Sigmoid colon (tissue), 7 donors: ENCODE results near the gene GUSB. TPM values are rescaled to one million over a fixed set of nuclear protein-coding genes. Genes with fewer than 3 reads are reported as not detected.
"Not testable (repeated sequence)": the region's sequence is repeated elsewhere in the genome, so short reads cannot be mapped to it uniquely, and the experiment has no call there.

ENCODE experiments used
- DNase-seq: peaks from one replicate; pipeline ENCODE4 v3.0.0-alpha.2; 2019
- H3K27ac ChIP-seq, 4 donors: fragments of 200-600 bp; sonication (generic); one replicate each; pipeline ENCODE4 v1.5.1; 2016 to 2019; ENCODE audit warnings: mild to moderate bottlenecking in 1 of 4
- H3K27me3 ChIP-seq, 3 donors: fragments of 200-600 bp; sonication (generic); one replicate each; pipeline ENCODE4 v1.5.1; 2019; ENCODE audit warnings: mild to moderate bottlenecking in 1 of 3
- H3K36me3 ChIP-seq, 4 donors: fragments of 200-600 bp; sonication (generic); one replicate each; pipeline ENCODE4 v1.5.1; 2016 to 2019
- H3K4me1 ChIP-seq, 4 donors: fragments of 200-600 bp; sonication (generic); one replicate each; pipeline ENCODE4 v1.5.1; 2017 to 2019
- H3K4me3 ChIP-seq, 4 donors: fragments of 200-600 bp; sonication (generic); one replicate each; pipeline ENCODE4 v1.5.1; 2017 to 2019; ENCODE audit warnings: mild to moderate bottlenecking in 2 of 4, moderate library complexity in 1 of 4
- H3K9me3 ChIP-seq, 4 donors: fragments of 200-600 bp in 3 of 4; sonication (generic) in 3 of 4; one replicate each; pipeline versions ENCODE4 v1.5.1 to v1.6.1; 2013 to 2019
- CTCF ChIP-seq, 4 experiments: fragments of 450-650 bp in 3 of 4; fragments of 200-600 bp in 1 of 4; IDR thresholded peaks; one replicate each; pipeline ENCODE4 v1.5.1; 2016 to 2019; ENCODE audit warnings: antibody characterized with exemption in 4 of 4, mild to moderate bottlenecking in 3 of 4, moderate library complexity in 2 of 4
- EP300 ChIP-seq, 4 donors: sonication (generic); formaldehyde crosslinking; IDR thresholded peaks; one replicate each; pipeline ENCODE4 v1.6.1; 2017; ENCODE audit warnings: antibody characterized with exemption in 4 of 4
- POLR2A ChIP-seq, 2 donors: fragments of 450-650 bp; IDR thresholded peaks; one replicate each; pipeline ENCODE4 v1.6.1; 2016; ENCODE audit warnings: antibody characterized with exemption in 2 of 2, mild to moderate bottlenecking in 2 of 2, moderate library complexity in 2 of 2
- POLR2AphosphoS5 ChIP-seq, 4 donors: sonication (generic); formaldehyde crosslinking; IDR thresholded peaks; one replicate each; pipeline ENCODE4 v1.6.1; 2017; ENCODE audit warnings: antibody characterized with exemption in 4 of 4
- WGBS, 2 donors: extraction: QIAGEN DNeasy Blood & Tissue Kit; methylation state at CpG; one replicate each; pipeline ENCODE4 v1.1.7; 2013; 5-methylcytosine and 5-hydroxymethylcytosine counted together
- intact Hi-C: fragments of 100-400 bp; cut with DNase I; formaldehyde crosslinking; loops from one replicate; pipeline ENCODE4 v1.15.1; 2023
- polyA plus RNA-seq, 3 donors: library from polyadenylated mRNA; stranded (reverse); fragments of 200-250 nt; gene quantifications; one replicate each; pipeline ENCODE4 v1.2.3, GENCODE V29; 2013
- total RNA-seq, 4 donors: library from RNA; depleted of rRNA; stranded (reverse); fragments of >200 nt; gene quantifications; one replicate each; pipeline ENCODE4 v1.1.0, GENCODE V29; 2016
- donor health status: healthy with polysubstance abuse.
- donor health status: Bipolar disorder and iron deficiency.
- donor health status: healthy.

The GUSB gene
- total and polyA plus RNA-seq, 7 donors: 17.2 to 59.5 (median 25.2) TPM

- H3K36me3 ChIP-seq: peaks cover 9 to 100% (median 78%) of the 10 kb centered on the region in 4 donors
- H3K27ac ChIP-seq: no peak overlapping the region
- intact Hi-C loops: no loop called here
- TF ChIP-seq CTCF (IDR thresholded peaks at IDR 0.05) (no peak), EP300 (IDR thresholded peaks at IDR 0.05) (no peak), POLR2A (IDR thresholded peaks at IDR 0.05) (no peak), POLR2AphosphoS5 (IDR thresholded peaks at IDR 0.05) (no peak)
- H3K9me3 ChIP-seq: no peaks in the 10 kb centered on the region
- H3K4me1 ChIP-seq: no peaks in the 10 kb centered on the region
- peak; percentile 29 for DNase-seq
- no peaks in the 10 kb centered on the region for H3K27me3 ChIP-seq
- no peak overlapping the region for H3K4me3 ChIP-seq
- WGBS, 2 donors: 95% methylated on average over 26 of the region's 26 CpGs
These were observed 13.5 kb downstream of the GUSB start for GRCh38 chr7:65968256-65969185.

- DNase-seq: peak; percentile 47
- TF ChIP-seq EP300 (IDR thresholded peaks at IDR 0.05): no peak
- no peak for TF ChIP-seq POLR2AphosphoS5 (IDR thresholded peaks at IDR 0.05)
- TF ChIP-seq POLR2A (IDR thresholded peaks at IDR 0.05): no peak
- TF ChIP-seq CTCF (IDR thresholded peaks at IDR 0.05): no peak
- no peaks in the 10 kb centered on the region for H3K9me3 ChIP-seq
- WGBS, 2 donors: 95 to 96% methylated on average over 17 of the region's 17 CpGs
- H3K27ac ChIP-seq: no peak overlapping the region
- no peaks in the 10 kb centered on the region for H3K4me1 ChIP-seq
- intact Hi-C loops: no loop called here
- no peaks in the 10 kb centered on the region for H3K27me3 ChIP-seq
- no peak overlapping the region for H3K4me3 ChIP-seq
- peaks cover 9 to 100% (median 78%) of the 10 kb centered on the region in 4 donors for H3K36me3 ChIP-seq
These were observed 14.5 kb downstream of the GUSB start for GRCh38 chr7:65967361-65968155.

GRCh38 chr7:65966146-65966545 is 15.9 kb downstream of the GUSB start:
- 93 to 95% methylated on average over 6 of the region's 6 CpGs for WGBS, 2 donors

GRCh38 chr7:65964671-65965070 is 17.3 kb downstream of the GUSB start:
- H3K27ac ChIP-seq, H3K4me3 ChIP-seq, H3K9me3 ChIP-seq, DNase-seq, H3K27me3 ChIP-seq, intact Hi-C loops, H3K4me1 ChIP-seq: not testable (repeated sequence)
- WGBS, 2 donors: 90 to 93% methylated on average over 3 of the region's 3 CpGs
- H3K36me3 ChIP-seq: peaks cover 7 to 100% (median 73%) of the 10 kb centered on the region in 4 donors

More at GRCh38 chr7:65966146-65966545, 15.9 kb downstream of the GUSB start:
- no peak overlapping the region for H3K27ac ChIP-seq
- H3K4me1 ChIP-seq: no peaks in the 10 kb centered on the region
- peak; percentile 27 for DNase-seq
- intact Hi-C loops: no loop called here
- no peaks in the 10 kb centered on the region for H3K27me3 ChIP-seq
- peaks cover 9 to 100% (median 77%) of the 10 kb centered on the region in 4 donors for H3K36me3 ChIP-seq
- no peak overlapping the region for H3K4me3 ChIP-seq
- no peak for TF ChIP-seq EP300 (IDR thresholded peaks at IDR 0.05)
- TF ChIP-seq POLR2A (IDR thresholded peaks at IDR 0.05): no peak
- TF ChIP-seq POLR2AphosphoS5 (IDR thresholded peaks at IDR 0.05): no peak
- no peaks in the 10 kb centered on the region for H3K9me3 ChIP-seq

- Histone ChIP-seq H3K4me1 (no peaks in the 10 kb centered on the region), H3K27me3 (no peaks in the 10 kb centered on the region), H3K36me3 (peaks cover 0 to 98% (median 60%) of the 10 kb centered on the region in 4 donors), H3K27ac (no peak overlapping the region), H3K9me3 (no peaks in the 10 kb centered on the region), H3K4me3 (no peak overlapping the region)
- TF ChIP-seq EP300 (IDR thresholded peaks at IDR 0.05) (no peak), CTCF (IDR thresholded peaks at IDR 0.05) (no peak), POLR2A (IDR thresholded peaks at IDR 0.05) (no peak), POLR2AphosphoS5 (IDR thresholded peaks at IDR 0.05) (no peak)
- no peak for DNase-seq
- intact Hi-C loops: no loop called here
- 75 to 88% methylated on average over 6 of the region's 6 CpGs for WGBS, 2 donors
These were observed 20.0 kb downstream of the GUSB start for GRCh38 chr7:65962033-65962432.
